WTC11 (cell line): ENCODE measurements around the gene LHX2.

Experiments
- CREB1 ChIP-seq: sonication (generic); formaldehyde crosslinking; IDR thresholded peaks from 2 replicates; pipeline ENCODE4 v1.8.0; 2023; ENCODE audit warnings: mild to moderate bottlenecking, missing genetic modification reagents
- FOXK1 ChIP-seq: sonication (generic); formaldehyde crosslinking; IDR thresholded peaks from 2 replicates; pipeline ENCODE4 v1.8.0; 2022; ENCODE audit warnings: mild to moderate bottlenecking, moderate library complexity, missing genetic modification reagents
- JAZF1 ChIP-seq: fragments of 250-450 bp; sonication (Bioruptor Pico); IDR thresholded peaks from 2 replicates; pipeline ENCODE4 v1.9.0; 2021; ENCODE audit warnings: moderate library complexity, mild to moderate bottlenecking, inconsistent platforms
- NR2C2 ChIP-seq: sonication (generic); formaldehyde crosslinking; IDR thresholded peaks from 2 replicates; pipeline ENCODE4 v1.8.0; 2022; ENCODE audit warnings: mild to moderate bottlenecking, missing genetic modification reagents
- SP1 ChIP-seq: sonication (generic); formaldehyde crosslinking; conservative IDR thresholded peaks from 2 replicates; pipeline ENCODE4 v1.8.1; 2022; ENCODE audit warnings: missing genetic modification reagents
- ZNF138 ChIP-seq: sonication (generic); formaldehyde crosslinking; conservative IDR thresholded peaks from 2 replicates; pipeline ENCODE4 v1.8.1; 2022; ENCODE audit warnings: mild to moderate bottlenecking, moderate library complexity, missing genetic modification reagents
- ZNF317 ChIP-seq: sonication (generic); formaldehyde crosslinking; IDR thresholded peaks from 2 replicates; pipeline ENCODE4 v1.8.1; 2023; ENCODE audit warnings: low read depth, mild to moderate bottlenecking, moderate library complexity, missing genetic modification reagents, borderline replicate concordance
- TF ChIP-seq, protein P1 (sequence below): fragments of 200-600 bp; IDR thresholded peaks from 2 replicates; pipeline ENCODE4 v1.8.0; 2022; ENCODE audit warnings: antibody characterized with exemption
- TF ChIP-seq, protein P2 (sequence below): sonication (generic); formaldehyde crosslinking; conservative IDR thresholded peaks from 2 replicates; pipeline ENCODE4 v1.8.1; 2022; ENCODE audit warnings: mild to moderate bottlenecking, missing genetic modification reagents
- TF ChIP-seq, protein P3 (sequence below): sonication (generic); formaldehyde crosslinking; IDR thresholded peaks from 2 replicates; pipeline ENCODE4 v1.8.1; 2022; ENCODE audit warnings: low read depth, mild to moderate bottlenecking, moderate library complexity, missing genetic modification reagents, borderline replicate concordance
- TF ChIP-seq, protein P4 (sequence below): sonication (generic); formaldehyde crosslinking; IDR thresholded peaks from 2 replicates; pipeline ENCODE4 v1.8.1; 2023; ENCODE audit warnings: mild to moderate bottlenecking, missing genetic modification reagents, moderate library complexity

DNA sequence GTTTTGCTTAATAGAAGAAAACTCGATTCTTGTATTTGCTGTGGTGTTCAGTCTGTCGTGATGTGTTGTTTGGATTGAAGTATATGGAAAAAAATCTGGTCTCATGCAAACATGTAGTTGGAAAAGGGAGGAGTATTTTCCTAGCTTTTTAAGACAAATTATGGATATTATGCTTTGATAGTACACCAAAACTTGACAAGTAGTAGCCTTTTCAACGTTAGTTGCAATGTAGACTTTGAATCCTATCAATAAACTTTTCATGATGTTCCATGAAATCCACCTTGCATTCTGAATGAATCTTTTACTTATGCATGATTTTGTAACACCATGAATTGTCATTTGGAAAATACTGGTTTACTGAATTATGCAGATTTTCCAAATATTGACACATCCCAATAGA is 64.2 kb downstream of the LHX2 start:
- TF ChIP-seq, protein P1, sequence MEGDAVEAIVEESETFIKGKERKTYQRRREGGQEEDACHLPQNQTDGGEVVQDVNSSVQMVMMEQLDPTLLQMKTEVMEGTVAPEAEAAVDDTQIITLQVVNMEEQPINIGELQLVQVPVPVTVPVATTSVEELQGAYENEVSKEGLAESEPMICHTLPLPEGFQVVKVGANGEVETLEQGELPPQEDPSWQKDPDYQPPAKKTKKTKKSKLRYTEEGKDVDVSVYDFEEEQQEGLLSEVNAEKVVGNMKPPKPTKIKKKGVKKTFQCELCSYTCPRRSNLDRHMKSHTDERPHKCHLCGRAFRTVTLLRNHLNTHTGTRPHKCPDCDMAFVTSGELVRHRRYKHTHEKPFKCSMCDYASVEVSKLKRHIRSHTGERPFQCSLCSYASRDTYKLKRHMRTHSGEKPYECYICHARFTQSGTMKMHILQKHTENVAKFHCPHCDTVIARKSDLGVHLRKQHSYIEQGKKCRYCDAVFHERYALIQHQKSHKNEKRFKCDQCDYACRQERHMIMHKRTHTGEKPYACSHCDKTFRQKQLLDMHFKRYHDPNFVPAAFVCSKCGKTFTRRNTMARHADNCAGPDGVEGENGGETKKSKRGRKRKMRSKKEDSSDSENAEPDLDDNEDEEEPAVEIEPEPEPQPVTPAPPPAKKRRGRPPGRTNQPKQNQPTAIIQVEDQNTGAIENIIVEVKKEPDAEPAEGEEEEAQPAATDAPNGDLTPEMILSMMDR: no peak
- TF ChIP-seq, protein P2, sequence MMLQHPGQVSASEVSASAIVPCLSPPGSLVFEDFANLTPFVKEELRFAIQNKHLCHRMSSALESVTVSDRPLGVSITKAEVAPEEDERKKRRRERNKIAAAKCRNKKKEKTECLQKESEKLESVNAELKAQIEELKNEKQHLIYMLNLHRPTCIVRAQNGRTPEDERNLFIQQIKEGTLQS (CRISPR knock-in tag): no peak
- TF ChIP-seq FOXK1 (CRISPR knock-in tag) (no peak), ZNF138 (no peak), JAZF1 (no peak), SP1 (no peak), ZNF317 (no peak), CREB1 (CRISPR knock-in tag) (no peak), NR2C2 (no peak)
- TF ChIP-seq, protein P3, sequence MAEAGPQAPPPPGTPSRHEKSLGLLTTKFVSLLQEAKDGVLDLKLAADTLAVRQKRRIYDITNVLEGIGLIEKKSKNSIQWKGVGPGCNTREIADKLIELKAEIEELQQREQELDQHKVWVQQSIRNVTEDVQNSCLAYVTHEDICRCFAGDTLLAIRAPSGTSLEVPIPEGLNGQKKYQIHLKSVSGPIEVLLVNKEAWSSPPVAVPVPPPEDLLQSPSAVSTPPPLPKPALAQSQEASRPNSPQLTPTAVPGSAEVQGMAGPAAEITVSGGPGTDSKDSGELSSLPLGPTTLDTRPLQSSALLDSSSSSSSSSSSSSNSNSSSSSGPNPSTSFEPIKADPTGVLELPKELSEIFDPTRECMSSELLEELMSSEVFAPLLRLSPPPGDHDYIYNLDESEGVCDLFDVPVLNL (CRISPR knock-in tag): no peak
- TF ChIP-seq, protein P4, sequence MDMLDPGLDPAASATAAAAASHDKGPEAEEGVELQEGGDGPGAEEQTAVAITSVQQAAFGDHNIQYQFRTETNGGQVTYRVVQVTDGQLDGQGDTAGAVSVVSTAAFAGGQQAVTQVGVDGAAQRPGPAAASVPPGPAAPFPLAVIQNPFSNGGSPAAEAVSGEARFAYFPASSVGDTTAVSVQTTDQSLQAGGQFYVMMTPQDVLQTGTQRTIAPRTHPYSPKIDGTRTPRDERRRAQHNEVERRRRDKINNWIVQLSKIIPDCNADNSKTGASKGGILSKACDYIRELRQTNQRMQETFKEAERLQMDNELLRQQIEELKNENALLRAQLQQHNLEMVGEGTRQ (CRISPR knock-in tag): no peak
